HT-29 (cell line): ENCODE data around the gene PRAMEF9. TPM values are rescaled to one million over a fixed set of nuclear protein-coding genes. Genes with fewer than 3 reads are reported as not detected.
A peak's percentile ranks its signal among the peaks of the same experiment; 100 is the strongest.
"Not testable (repeated sequence)": the region's sequence is repeated elsewhere in the genome, so short reads cannot be mapped to it uniquely, and the experiment has no call there.

Experiments
- DNase-seq: peaks from one replicate; pipeline ENCODE4 v3.0.0-alpha.2; 2015; ENCODE audit warnings: low spot score
- total RNA-seq: library from RNA; depleted of rRNA; stranded (reverse); fragments of >200 nt; shearing (Covaris generic); gene quantifications from 2 replicates; pipeline ENCODE4 v1.2.3, GENCODE V29; 2014; rRNA removed

The PRAMEF9 gene
- not detected in 2 replicates for total RNA-seq

DNA sequence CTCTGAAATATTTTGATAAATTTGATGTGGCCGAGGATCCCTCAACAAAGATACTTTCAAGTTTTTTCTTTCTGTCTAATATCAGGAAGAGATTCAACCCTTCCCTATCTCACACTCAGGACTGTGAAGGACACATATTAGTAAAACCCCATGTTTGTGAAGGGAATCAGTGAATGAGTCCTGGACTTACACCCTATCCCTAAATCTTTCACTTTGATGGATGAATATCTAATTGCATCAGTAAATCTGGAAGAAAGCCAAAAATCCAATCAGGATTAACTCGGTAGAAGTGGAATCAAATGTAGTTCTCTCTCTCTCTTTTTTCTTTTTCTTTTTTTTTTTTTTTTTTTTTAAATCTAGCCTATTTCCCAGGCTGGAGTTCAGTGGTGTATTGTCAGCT lies at the start of gene PRAMEF9:
Gene PRAMEF9, plus strand, starts transcription at position 301 of the 400 bp plus-strand sequence. CDS start 3,433 bp downstream, outside the sequence.
- peak; percentile 0 for DNase-seq

DNA sequence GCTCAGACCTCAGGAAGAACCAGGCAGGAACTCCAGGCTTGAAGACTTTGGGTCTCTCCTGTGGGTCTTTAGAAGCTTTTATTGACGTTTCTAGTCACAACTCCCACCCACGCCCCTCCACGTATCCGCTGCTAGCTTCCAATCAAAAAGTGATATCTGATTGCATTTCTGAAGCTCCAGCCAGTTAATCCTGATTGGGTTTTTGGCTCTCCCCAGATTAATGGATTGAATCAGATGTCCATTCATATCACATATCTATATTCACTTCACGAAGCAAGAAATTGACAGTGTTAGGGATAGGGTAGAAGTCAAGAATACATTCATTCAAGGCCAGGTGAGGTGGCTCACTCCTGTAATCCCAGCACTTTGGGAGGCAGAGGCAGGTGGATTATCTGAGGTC lies 15.7 kb upstream of the PRAMEF9 start, which contains the start of gene PRAMEF26:
Gene PRAMEF26, minus strand, starts transcription at position 101 of the 400 bp plus-strand sequence. CDS start 2,914 bp downstream, outside the sequence.
- DNase-seq = not testable (repeated sequence)

DNA sequence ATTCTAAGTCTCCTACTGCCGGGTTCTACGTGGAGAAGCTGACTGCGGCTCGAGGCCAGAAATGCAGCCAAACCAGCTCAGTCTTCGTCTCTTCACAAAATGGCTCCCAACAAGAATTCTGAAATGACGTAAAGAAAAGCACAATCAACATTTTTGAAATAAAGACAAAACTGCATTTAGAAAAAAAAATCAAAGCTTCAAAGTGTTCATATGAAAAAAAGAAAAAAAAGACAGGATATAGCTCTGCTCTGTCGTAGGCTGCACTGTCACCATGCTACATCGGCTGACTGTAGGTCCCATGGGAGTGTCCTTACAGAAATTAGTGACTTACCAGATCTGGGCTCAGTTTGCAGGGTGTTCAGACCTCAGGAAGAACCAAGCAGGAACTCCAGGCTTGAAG lies 6.1 kb upstream of the PRAMEF9 start, which contains the start of gene HNRNPCL4:
Gene HNRNPCL4, minus strand, starts transcription at position 101 of the 400 bp plus-strand sequence. CDS start 164 bp downstream, outside the sequence.
- DNase-seq = not testable (repeated sequence)

DNA sequence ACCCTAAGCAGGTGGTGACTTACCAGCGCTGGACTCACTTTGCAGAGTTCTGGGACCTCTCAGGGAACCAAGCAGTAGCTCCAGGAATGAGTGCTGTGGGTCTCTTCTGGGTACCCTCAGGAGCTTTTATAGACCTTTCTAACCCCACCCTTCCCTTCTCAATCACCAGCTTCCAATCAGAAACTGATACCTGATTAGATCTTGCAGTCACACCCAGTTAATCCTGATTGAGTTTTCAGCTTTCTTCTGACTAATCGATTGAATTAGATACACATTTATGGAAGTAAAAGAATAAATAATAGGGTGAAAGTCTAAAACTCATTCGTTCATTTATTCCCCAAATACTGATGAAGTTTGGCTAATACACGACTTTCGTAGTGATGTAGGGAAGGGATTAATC lies 29.7 kb downstream of the PRAMEF9 start, which contains the start of gene PRAMEF13:
Gene PRAMEF13, minus strand, starts transcription at position 101 of the 400 bp plus-strand sequence. CDS start 1,820 bp downstream, outside the sequence.
- DNase-seq = not testable (repeated sequence)

DNA sequence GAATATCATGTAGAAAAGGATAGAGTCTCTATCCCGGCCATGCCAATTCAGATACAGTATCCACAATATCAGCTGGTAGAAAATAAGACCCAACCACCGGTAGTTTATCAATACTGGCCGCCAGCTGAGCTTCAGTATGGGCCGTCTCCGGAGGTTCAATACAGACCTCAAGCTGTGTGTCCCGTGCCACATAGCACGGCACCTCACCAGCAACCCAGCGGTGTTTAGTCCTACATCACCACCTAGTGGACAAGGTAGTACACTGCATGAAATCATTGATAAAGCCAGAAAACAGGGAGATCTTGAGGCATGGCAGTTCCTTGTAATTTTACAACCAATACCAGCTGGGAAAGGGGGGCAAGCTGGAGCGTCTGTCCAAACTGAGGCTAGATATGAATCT lies 37.1 kb downstream of the PRAMEF9 start:
- not testable (repeated sequence) for DNase-seq

DNA sequence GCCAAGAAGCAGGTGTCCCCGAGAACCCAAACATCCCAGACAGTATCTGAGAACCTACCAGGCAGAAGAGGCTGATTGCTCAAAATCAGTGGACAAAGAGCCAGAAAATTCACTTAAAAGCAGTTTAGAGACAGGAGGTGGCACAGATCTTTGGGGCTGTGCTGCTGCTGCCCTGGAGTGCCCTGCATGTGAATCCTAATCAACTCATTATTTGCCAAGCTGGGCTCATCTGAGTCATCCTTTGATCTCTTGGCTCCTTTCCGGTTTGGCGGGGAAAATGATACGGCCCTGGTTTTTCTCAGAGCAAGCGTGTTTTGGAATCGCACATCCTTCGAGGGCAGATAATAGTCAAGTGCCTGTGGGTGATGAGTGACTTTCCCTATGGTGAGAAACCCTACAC lies 45.0 kb downstream of the PRAMEF9 start:
- not testable (repeated sequence) for DNase-seq

DNA sequence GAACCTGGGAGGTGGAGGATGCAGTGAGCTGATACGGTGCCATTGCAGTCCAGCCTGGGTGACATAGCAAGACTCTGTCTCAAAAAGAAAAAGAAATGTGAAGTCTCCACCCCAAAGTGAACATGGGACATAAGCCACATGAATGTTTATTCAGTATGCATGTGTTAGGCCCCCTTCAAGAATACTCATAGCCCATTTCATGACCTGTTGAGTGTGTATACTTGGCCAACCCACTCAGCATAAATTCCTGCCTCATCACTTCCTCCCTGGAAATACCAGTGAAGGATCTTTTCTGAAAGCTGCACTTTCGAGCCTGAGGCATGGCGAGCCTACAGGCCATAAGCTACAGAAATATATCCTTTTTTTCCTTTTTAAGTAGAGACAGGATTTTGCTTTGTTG lies 47.6 kb downstream of the PRAMEF9 start:
- DNase-seq = not testable (repeated sequence)

DNA sequence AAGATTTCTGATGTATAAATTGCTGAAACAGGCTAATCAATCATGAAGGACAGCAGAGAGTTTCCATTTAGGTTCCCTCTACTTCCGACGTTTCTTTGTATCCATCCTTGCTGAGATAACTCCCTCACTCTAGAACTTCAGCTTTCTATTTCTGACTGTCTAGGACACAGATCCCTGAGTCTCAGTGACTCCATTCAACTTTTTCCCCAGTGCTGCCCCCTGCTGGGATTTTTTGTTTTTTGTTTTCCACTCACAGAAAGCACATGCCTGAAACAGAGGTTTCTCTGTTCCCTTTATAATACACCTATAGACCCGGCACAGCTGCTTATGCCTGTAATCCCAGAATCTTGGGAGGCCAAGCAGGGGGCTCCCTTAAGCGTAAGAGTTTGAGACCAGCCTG lies 51.1 kb downstream of the PRAMEF9 start:
- DNase-seq = not testable (repeated sequence)

DNA sequence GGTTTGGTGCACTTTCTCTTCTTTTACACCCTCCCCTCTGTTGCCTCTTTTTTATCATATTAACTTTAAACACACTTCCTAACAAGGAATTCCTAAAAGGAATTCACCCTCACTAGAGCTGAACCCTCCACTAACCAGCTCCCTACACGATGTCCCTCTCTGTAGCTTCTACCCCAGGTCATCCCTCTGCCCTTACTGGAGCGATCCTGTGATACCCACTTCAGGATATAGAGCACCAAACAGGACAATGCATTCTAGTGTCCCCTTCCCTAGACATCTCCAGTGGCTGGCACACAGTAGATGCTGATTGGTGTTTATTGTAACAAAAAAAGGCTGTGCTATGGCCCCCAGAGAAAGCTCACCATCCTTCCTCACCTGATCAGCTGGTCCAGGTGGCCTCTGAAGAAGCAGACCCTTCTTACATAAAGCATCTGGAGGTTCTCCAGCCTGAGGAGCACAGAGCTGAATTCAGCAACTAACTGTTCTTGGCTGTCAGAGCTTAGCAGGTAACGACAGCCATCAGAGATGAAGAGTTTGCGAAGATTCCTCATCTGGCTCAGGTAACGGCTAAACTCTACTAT lies 52.9 kb downstream of the PRAMEF9 start:
- DNase-seq = no peak

DNA sequence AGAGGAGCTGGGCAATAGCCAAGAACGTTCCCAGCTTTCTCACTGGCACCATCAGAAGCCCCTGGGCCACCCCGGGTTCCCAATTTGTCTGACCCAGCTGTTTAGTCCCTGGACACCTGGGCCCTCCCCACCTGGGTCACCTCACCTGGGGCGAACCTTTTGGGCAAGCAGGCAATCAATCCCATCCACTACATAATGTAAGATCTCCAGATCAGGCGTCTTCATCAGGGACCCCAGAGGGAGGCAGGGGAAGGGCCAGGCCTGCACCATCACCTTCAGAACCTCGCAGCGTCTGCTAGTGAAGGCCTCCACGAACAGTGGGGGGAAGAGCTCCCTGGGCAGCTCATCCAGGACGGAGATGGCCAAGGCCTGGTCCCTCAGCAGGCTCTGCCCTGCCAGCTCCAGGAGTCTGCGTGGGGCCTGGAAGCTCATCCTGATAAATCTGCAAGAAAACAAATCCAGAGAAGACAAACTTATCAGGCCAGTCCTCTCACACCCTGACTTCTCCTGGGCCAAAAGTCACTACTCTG lies 54.1 kb downstream of the PRAMEF9 start, which contains the start of gene PRAMEF18:
Gene PRAMEF18, minus strand, starts transcription at position 480 of the 530 bp plus-strand sequence. Its CDS starts 48 bp downstream, at position 432.
- not testable (repeated sequence) for DNase-seq

DNA sequence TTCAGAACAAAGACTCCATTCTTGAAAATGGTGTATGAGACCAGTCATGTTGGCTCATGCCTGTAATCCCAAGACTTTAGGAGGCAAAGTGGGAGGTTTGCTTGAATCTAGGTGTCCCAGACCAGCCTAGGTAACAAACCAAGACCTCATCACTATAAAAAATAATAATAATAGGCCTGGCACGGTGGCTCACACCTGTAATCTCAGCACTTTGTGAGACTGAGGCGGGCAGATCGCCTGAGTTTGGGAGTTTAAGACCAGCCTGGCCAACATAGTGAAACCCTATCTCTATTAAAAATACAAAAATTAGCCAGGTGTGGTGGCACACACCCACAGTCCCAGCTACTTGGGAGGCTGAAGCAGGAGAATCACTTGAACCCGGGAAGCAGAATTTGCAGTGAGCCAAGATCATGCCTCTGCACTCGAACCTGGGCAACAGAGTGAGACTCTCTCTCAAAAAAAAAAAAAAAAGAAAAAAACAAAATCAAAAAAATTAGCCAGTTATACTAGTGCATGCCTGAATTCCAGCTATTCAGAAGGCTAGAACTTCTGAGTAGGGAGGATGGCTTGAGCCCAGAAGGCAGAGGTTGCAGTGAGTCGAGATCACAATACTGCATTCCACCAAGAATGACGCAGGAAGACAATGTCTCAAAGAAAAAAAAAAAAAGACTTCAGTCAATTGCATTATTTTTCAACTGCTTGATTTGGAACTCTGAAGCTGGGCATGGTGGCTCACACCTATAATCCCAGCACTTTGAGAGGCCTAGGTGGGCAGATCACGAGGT lies 55.8 kb downstream of the PRAMEF9 start:
- DNase-seq = not testable (repeated sequence)

DNA sequence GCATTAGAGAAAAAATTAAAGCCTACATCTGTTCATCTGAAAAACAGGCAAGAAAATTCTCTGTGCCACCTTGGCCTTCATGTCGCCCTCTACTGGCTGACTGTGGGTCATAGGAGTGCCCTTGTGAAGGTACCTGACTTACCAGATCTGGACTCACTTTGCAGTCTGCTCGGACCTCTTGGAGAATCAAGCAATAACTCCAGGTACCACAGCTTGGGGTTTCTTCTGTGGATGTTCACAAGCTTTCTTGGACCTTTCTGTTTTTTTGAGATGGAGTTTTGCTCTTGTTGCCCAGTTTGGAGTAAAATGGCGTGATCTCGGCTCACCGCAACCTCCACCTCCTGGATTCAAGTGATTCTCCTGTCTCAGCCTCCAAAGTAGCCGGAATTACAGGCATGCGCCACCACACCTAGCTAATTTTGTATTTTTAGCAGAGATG lies 56.7 kb downstream of the PRAMEF9 start:
- DNase-seq = peak; percentile 58

Other genes with a start within 250 kb of the PRAMEF9 start
- gene PRAMEF6, start 224.3 kb upstream of the PRAMEF9 start, total RNA-seq = not detected in 2 replicates
- not detected in 2 replicates for gene PRAMEF27, start 115.3 kb upstream of the PRAMEF9 start, total RNA-seq
- not detected in 2 replicates for gene HNRNPCL3, start 111.1 kb upstream of the PRAMEF9 start, total RNA-seq
- gene PRAMEF25, start 101.1 kb upstream of the PRAMEF9 start, total RNA-seq = not detected in 2 replicates
- not detected in 2 replicates for gene HNRNPCL2, start 55.0 kb upstream of the PRAMEF9 start, total RNA-seq
- not detected in 2 replicates for gene PRAMEF26, start 15.8 kb upstream of the PRAMEF9 start, total RNA-seq
- gene HNRNPCL4, start 6.2 kb upstream of the PRAMEF9 start, total RNA-seq = not detected in 2 replicates
- gene PRAMEF13, start 29.6 kb downstream of the PRAMEF9 start, total RNA-seq = not detected in 2 replicates
- not detected in 2 replicates for gene PRAMEF18, start 54.3 kb downstream of the PRAMEF9 start, total RNA-seq
- gene PRAMEF5, start 82.3 kb downstream of the PRAMEF9 start, total RNA-seq = not detected in 2 replicates
- not detected in 2 replicates for gene PRAMEF8, start 113.3 kb downstream of the PRAMEF9 start, total RNA-seq
- not detected in 2 replicates for gene PRAMEF33, start 131.7 kb downstream of the PRAMEF9 start, total RNA-seq
- gene PRAMEF15, start 143.7 kb downstream of the PRAMEF9 start, total RNA-seq = not detected in 2 replicates
- not detected in 2 replicates for gene PRAMEF14, start 175.3 kb downstream of the PRAMEF9 start, total RNA-seq
- gene PRAMEF19, start 200.1 kb downstream of the PRAMEF9 start, total RNA-seq = not detected in 2 replicates
- gene PRAMEF17, start 217.8 kb downstream of the PRAMEF9 start, total RNA-seq = not detected in 2 replicates
- not detected in 2 replicates for gene PRAMEF20, start 238.6 kb downstream of the PRAMEF9 start, total RNA-seq